Measurements from ENCODE around the gene COL4A2.

The COL4A2 gene

DNA sequence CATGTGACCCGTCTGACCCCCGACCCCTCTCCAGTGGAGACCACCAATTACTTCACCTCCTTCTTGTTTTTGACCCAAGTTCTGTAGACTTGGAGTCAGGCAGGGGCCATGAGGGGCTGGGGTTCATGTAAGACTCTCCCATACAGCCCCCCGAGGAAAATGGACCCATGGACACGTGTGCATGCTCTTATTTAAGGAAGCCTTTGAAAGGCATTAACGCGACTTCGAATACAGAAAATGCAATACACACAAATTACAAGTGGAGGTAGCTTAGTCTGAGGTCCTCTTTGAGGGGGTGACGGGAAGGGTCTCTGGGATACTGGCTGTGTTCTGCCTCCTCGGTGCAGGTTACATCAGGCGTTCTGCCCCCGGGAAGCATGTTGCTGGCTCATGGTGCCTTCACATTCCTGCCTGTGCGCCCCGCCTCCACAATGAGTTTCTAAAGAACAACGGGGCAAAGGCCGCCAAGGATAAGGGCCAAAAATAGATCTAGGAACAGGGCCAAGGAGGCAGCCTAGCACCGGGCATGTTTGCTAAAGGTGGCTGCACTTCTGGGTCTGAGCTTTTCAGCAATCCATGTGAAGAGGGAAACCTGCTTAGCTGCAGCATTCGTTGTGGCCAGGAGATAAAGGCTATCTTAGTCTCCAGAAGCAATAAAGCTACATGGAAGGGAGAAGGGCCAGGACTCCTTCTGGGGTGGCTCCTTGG is 199.9 kb downstream of the COL4A2 start:
- no peak for DNase-seq (ENCODE audit: low read depth in 1 of 2, low spot score in 1 of 2)

DNA sequence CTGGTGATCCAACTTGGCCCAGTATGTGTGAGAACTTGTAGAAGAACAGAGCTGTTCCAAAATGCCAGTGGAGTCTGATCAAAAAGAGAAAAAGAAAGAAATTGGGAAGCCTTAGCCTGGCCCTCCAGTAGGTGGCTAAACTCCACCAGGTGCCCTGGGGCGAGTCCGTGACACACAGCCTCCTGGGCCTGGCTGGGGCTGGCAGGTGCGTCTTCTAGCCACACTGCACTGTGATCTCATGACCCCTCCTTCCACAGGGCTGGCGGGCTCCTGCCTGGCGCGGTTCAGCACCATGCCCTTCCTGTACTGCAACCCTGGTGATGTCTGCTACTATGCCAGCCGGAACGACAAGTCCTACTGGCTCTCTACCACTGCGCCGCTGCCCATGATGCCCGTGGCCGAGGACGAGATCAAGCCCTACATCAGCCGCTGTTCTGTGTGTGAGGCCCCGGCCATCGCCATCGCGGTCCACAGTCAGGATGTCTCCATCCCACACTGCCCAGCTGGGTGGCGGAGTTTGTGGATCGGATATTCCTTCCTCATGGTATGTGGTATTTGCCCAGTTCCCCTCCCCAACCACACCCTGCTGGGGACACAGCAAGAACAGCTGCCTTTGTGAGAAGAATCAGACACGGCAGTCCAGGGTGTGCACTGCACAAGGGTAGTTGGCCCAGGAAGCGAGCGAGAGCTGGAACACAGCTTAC is 200.7 kb downstream of the COL4A2 start:
- DNase-seq (ENCODE audit: low read depth in 1 of 2, low spot score in 1 of 2) = no peak

GRCh38 chr13:110509478-110509926 is 202.4 kb downstream of the COL4A2 start:
- no peak for DNase-seq (ENCODE audit: low read depth in 1 of 2, low spot score in 1 of 2)

DNA sequence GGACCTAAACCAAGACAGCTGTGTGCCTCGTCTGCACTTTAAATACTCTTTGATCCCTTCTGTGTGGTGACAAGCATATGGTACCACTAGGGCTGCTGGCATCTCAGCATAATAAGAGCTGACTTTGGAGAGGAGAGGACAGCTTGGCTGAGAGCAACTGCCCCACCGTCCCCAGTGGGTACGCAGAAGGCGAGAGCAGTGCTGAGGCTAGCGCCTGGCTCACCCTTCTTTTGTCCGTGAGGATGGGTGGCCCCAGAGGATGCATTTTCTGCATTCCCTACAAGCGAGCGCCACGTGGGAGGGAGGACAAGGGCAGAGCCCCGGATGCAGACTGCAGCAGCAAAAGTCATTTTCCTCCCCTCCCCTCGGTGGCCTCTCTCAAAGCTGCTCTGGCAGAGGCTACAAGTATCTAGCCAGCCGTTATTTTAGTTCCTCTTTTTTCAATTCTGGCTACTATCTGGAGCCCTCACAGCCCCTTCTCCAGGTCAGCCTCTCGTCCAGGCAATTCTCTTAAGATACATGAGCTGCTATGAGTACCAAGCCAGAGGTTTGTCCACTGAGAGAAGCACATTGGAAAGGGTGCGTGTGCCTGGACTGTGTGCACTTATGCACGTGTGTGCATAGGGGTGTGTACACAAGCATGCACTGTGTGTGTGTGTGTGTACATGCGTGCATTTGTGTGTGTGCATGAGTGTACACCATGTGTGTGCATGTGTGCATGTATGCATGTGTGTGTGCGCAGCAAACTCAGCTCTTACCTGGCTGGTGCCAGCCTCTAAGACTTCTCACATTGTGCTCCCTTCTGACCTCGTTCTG is 203.1 kb downstream of the COL4A2 start:
- DNase-seq (ENCODE audit: low read depth in 1 of 2, low spot score in 1 of 2) = no peak

DNA sequence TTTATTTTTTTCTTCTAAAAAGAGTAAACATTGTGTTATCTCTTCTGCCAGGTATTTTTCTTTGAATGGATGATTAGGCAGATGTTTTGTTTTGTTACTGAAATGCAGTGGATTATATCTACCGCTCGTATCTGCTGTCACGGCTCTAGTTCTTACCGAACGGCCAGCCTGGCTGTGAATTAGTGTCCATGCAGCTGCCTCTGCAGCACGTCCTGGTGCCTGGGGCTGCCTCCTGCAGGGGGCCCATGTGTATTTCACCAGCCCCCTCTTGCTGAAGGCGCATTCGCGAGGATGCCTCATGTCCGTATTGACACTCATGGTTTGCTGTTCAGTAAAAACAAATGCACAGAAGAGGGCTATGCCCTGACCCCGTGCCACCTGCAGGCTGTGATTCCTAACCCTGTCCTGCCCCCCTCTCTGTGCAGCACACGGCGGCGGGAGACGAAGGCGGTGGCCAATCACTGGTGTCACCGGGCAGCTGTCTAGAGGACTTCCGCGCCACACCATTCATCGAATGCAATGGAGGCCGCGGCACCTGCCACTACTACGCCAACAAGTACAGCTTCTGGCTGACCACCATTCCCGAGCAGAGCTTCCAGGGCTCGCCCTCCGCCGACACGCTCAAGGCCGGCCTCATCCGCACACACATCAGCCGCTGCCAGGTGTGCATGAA is 204.6 kb downstream of the COL4A2 start:
- DNase-seq (ENCODE audit: low read depth in 1 of 2, low spot score in 1 of 2) = no peak

- no peak for DNase-seq (ENCODE audit: low read depth in 1 of 2, low spot score in 1 of 2)
These were observed 205.2 kb downstream of the COL4A2 start for GRCh38 chr13:110512198-110512740.

DNA sequence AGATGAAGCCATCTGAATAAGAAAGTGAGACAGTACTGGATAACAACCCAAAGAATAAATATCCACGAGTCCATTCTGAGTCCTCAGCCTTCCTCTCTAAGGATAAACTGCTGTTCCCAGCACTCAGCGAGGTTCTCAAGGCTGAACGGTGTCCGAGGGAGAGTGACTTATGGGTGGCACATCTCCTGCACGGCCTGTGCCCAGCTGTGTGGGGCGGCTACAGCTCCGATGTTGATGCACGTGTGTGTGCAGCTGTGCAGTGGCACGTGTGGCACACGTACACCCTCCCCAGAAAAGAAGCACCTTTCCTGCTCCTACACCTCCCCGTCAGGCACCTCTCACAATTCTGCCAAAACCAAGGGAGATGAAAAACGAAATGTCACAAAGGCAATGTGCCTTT is 209.4 kb downstream of the COL4A2 start:
- no peak for DNase-seq (ENCODE audit: low read depth in 1 of 2, low spot score in 1 of 2)

- no peak for DNase-seq (ENCODE audit: low read depth in 1 of 2, low spot score in 1 of 2)
These were observed 210.6 kb downstream of the COL4A2 start for GRCh38 chr13:110517505-110518225.

DNA sequence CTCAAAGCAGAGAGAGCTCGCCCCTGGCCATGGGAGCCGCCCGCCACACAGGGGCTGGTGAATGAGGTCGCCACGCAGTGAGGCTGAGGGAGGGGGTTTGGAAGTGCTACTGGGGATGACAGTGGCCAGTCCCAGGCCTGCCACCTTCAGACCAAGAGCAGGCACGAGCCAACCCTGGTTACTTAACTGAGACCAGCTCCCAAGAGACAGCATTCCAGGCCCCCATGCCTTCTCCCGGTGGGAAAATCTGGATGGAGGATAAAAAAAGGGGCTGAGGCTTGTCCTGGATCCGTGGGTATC is 211.1 kb downstream of the COL4A2 start:
- DNase-seq (ENCODE audit: low read depth in 1 of 2, low spot score in 1 of 2) = no peak

DNA sequence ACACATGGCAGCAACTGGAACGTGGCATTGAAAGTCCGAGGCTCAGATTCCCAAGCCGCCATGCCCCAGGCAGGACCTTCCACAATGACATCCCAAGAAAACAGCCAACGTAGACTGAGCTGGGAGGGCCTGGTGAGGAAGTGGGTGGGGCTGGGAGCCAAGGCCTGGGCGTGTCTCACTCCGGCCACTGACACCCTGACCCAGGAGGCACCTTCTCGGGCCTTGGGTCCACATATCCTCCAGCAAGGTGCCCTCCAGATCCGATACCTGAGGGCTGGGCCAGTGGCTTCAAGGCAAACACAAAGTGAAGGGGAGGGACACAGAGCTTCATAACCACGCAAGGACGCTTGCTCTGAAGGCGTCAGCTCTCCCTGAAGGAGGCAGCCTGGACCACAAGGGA is 211.5 kb downstream of the COL4A2 start:
- DNase-seq (ENCODE audit: low read depth in 1 of 2, low spot score in 1 of 2) = no peak

DNA sequence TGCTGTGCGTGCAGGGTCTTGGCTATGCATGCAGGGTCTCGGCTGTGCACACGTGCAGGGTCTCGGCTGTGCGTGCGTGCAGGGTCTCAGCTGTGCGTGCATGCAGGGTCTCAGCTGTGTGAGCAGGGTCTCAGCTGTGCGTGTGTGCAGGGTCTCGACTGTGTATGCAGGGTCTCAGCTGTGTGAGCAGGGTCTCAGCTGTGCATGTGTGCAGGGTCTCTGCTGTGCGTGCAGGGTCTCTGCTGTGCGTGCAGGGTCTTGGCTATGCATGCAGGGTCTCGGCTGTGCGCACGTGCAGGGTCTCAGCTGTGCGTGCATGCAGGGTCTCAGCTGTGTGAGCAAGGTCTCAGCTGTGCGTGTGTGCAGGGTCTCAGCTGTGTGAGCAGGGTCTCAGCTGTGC is 212.0 kb downstream of the COL4A2 start:
- DNase-seq (ENCODE audit: low read depth in 1 of 2, low spot score in 1 of 2) = no peak

DNA sequence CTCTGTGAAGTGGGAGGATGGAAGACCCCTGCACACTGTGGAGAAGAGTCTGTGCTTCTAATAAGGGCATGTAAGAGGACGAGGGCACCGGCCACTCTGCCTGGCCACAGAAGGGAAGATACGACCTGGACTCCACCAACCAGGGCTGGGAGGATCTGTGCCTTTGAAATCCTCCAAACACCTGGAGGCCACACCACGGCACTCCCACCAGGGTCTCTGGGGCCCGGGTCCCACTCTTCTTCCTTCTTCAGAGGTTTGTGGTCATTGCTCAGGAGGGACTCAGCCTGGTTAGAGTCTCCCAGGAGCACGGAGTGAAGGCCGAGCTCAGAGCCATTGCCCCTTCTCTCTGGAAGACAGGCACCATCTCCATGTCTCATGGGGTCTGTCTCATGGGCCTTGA is 212.4 kb downstream of the COL4A2 start:
- no peak for DNase-seq (ENCODE audit: low read depth in 1 of 2, low spot score in 1 of 2)

DNA sequence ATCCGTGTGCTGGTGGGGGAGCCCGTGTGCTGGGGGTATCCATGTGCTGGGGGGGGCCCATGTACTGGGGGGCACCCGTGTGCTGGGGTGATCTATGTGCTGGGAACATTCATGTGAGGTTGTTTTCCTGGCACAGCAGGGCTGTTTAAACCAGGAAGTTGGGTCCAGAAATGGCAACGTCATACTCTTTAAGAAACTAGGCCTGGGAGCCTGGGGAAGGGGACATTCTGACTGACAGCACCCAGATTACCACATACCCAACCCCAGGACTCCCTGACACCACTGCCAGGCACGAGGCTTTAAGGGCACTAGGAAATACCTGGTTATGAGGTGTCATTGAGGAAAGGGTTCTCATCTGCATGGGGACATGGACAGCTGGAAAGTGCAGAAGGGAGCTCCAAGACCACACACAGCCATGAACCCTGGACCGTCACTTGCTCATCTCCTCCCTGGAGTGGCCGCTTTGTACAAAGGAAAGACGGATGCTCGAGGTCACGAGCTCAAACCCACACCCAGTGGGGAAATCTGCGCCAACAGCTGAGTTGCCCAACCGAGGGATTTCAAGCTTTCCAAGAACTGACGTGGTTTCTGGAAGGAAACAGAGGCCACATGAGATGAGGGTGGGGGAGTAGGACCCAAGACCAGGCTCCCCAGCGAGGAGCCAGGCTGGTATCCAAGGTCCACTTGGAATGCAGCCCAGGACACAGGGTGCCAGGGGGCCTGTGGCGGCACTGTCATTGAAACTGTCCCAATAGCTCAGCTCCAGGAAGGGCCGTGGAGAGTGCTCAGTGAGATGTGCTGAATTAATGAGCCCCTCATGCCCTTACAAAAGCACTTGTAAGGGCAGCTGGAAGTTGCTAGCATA is 213.6 kb downstream of the COL4A2 start:
- DNase-seq (ENCODE audit: low read depth in 1 of 2, low spot score in 1 of 2) = no peak

GRCh38 chr13:110521296-110521680 is 214.2 kb downstream of the COL4A2 start:
- DNase-seq (ENCODE audit: low read depth in 1 of 2, low spot score in 1 of 2) = no peak

- DNase-seq (ENCODE audit: low read depth in 1 of 2, low spot score in 1 of 2) = no peak
These were observed 214.9 kb downstream of the COL4A2 start for GRCh38 chr13:110521946-110522345.

DNA sequence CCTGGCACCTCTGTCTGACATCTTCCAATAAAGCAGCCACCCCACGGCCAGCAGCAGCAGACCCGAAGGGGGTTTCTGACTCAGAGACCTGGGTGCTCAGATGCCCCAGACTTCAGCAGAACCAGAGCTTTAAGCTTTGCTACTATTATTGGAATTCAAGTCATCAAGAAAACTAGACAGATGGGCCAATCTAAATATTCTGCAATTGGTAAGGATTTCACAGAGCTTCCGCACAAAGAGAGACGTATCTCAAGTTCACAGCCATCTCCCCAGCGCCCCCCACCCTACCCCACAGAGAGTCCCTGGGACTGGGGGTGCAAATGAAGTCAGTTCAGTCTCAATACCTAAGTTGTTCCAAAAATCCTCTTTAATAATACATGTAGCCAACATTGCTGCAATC is 215.6 kb downstream of the COL4A2 start:
- no peak for DNase-seq (ENCODE audit: low read depth in 1 of 2, low spot score in 1 of 2)

- no peak for DNase-seq (ENCODE audit: low read depth in 1 of 2, low spot score in 1 of 2)
These were observed 216.1 kb downstream of the COL4A2 start for GRCh38 chr13:110523180-110523579.

- no peak for DNase-seq (ENCODE audit: low read depth in 1 of 2, low spot score in 1 of 2)
These were observed 216.9 kb downstream of the COL4A2 start for GRCh38 chr13:110523838-110524540.
